ENCODE results near the gene OR52B4. TPM values are rescaled to one million over a fixed set of nuclear protein-coding genes. Genes with fewer than 3 reads are reported as not detected.
"Not testable (repeated sequence)": the region's sequence is repeated elsewhere in the genome, so short reads cannot be mapped to it uniquely, and the experiment has no call there.

Gene OR52B4
- total and polyA plus RNA-seq, 10 of the 15 experiments (the other 5 are each of a cell fraction or from before 2014, with no cell fraction given): not detected

DNA sequence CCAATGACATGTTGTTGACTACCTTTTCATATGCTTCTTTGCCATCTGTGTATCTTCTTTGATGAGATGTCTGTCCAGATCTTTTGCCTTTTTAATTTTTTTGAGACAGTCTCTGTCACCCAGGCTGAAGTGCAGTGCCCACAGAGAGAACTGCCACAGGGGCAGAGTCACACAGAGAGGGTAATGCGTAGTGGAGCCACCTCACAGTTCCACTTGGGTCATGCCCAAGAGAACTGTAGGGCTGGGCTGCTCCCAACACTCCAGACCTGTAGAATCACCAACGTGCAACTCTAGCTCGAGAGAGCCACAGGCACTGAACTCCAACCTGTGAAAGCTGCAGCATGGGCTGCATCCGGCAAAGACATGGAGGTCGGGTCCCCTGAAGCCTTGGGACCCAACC, 20.0 kb downstream of the OR52B4 start:
- H3K79me2 ChIP-seq (ENCODE audit: control insufficient read depth, insufficient read depth, low read length); CTCF ChIA-PET; H3K4me3 ChIP-seq; H2AFZ ChIP-seq (ENCODE audit: control insufficient read depth, low read depth, low read length); H3K4me1 ChIP-seq (ENCODE audit: control insufficient read depth, insufficient read depth, low read length); POLR2A ChIA-PET; H3K27me3 ChIP-seq (replicated peaks in 1 of 2; ENCODE audit: control insufficient read depth in 2 of 2, insufficient read depth in 2 of 2, low read length in 1 of 2); FAIRE-seq; RAD21 ChIA-PET (ENCODE audit: unreplicated experiment); H3K27ac ChIP-seq (ENCODE audit: control insufficient read depth, insufficient read depth); H3K4me2 ChIP-seq (ENCODE audit: control insufficient read depth, insufficient read depth); in situ Hi-C loops (cut with MboI); H3K36me3 ChIP-seq (ENCODE audit: control insufficient read depth in 2 of 2, insufficient read depth in 2 of 2, low read length in 1 of 2); DNase-seq (ENCODE audit: low read depth, low spot score); ATAC-seq; H3K9me3 ChIP-seq (replicated peaks; ENCODE audit: control insufficient read depth, insufficient read depth, low read length); H3K9ac ChIP-seq (ENCODE audit: control insufficient read depth, insufficient read depth, low read length); H4K20me1 ChIP-seq (ENCODE audit: control insufficient read depth, insufficient read depth); BruUV-seq (replicated peaks); SMC1A ChIA-PET (ENCODE audit: uncharacterized antibody, unreplicated experiment); intact Hi-C loops (cut with micrococcal nuclease; ENCODE audit: unreplicated experiment): not testable (repeated sequence)
- 55% methylated on average over 1 of the region's 5 CpGs for WGBS (ENCODE audit: insufficient coverage, insufficient replicate concordance, low lambda C conversion rate, missing lambda C conversion rate)

DNA sequence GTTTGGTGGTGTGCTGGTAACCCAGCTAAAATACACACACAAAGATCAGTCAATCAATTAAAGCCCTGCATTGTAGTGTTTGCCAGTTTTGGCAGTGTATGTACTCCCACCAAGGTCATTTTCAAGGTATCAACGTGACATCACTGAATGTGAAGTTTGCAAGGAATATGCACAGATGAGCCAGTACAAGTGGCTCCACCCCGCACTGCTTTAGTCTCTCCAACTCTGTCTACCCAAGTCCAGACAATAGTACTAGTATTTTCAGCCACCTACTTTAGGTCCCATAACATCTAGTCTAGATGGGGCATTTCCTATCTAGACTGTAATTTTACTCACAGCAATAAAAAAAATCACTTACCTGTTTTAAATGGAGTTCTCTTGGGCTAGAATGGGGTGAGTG, 22.8 kb downstream of the OR52B4 start:
- CTCF ChIA-PET; in situ Hi-C loops (cut with MboI); FAIRE-seq; H3K9ac ChIP-seq (ENCODE audit: control insufficient read depth, insufficient read depth, low read length); H3K4me2 ChIP-seq (ENCODE audit: control insufficient read depth, insufficient read depth); SMC1A ChIA-PET (ENCODE audit: uncharacterized antibody, unreplicated experiment); H3K4me1 ChIP-seq (ENCODE audit: control insufficient read depth, insufficient read depth, low read length); POLR2A ChIA-PET; ATAC-seq; H2AFZ ChIP-seq (ENCODE audit: control insufficient read depth, low read depth, low read length); H3K27me3 ChIP-seq (replicated peaks in 1 of 2; ENCODE audit: control insufficient read depth in 2 of 2, insufficient read depth in 2 of 2, low read length in 1 of 2); BruUV-seq (replicated peaks); H3K4me3 ChIP-seq; intact Hi-C loops (cut with micrococcal nuclease; ENCODE audit: unreplicated experiment); H4K20me1 ChIP-seq (ENCODE audit: control insufficient read depth, insufficient read depth); H3K27ac ChIP-seq (ENCODE audit: control insufficient read depth, insufficient read depth); H3K9me3 ChIP-seq (replicated peaks; ENCODE audit: control insufficient read depth, insufficient read depth, low read length); DNase-seq (ENCODE audit: low read depth, low spot score); RAD21 ChIA-PET (ENCODE audit: unreplicated experiment); H3K36me3 ChIP-seq (ENCODE audit: control insufficient read depth in 2 of 2, insufficient read depth in 2 of 2, low read length in 1 of 2); H3K79me2 ChIP-seq (ENCODE audit: control insufficient read depth, insufficient read depth, low read length): not testable (repeated sequence)
- 39% methylated on average over 2 of the region's 2 CpGs for WGBS (ENCODE audit: insufficient coverage, insufficient replicate concordance, low lambda C conversion rate, missing lambda C conversion rate)

GRCh38 chr11:4334356-4334755, 33.8 kb downstream of the OR52B4 start:
- BruUV-seq (replicated peaks); H3K4me2 ChIP-seq (ENCODE audit: control insufficient read depth, insufficient read depth); FAIRE-seq; POLR2A ChIA-PET; H3K36me3 ChIP-seq (ENCODE audit: control insufficient read depth in 2 of 2, insufficient read depth in 2 of 2, low read length in 1 of 2); SMC1A ChIA-PET (ENCODE audit: uncharacterized antibody, unreplicated experiment); H3K79me2 ChIP-seq (ENCODE audit: control insufficient read depth, insufficient read depth, low read length); H3K27ac ChIP-seq (ENCODE audit: control insufficient read depth, insufficient read depth); H3K4me3 ChIP-seq; in situ Hi-C loops (cut with MboI); DNase-seq (ENCODE audit: low read depth, low spot score); H4K20me1 ChIP-seq (ENCODE audit: control insufficient read depth, insufficient read depth); RAD21 ChIA-PET (ENCODE audit: unreplicated experiment); H3K27me3 ChIP-seq (replicated peaks in 1 of 2; ENCODE audit: control insufficient read depth in 2 of 2, insufficient read depth in 2 of 2, low read length in 1 of 2); intact Hi-C loops (cut with micrococcal nuclease; ENCODE audit: unreplicated experiment); CTCF ChIA-PET; H2AFZ ChIP-seq (ENCODE audit: control insufficient read depth, low read depth, low read length); H3K9ac ChIP-seq (ENCODE audit: control insufficient read depth, insufficient read depth, low read length); H3K4me1 ChIP-seq (ENCODE audit: control insufficient read depth, insufficient read depth, low read length); ATAC-seq; H3K9me3 ChIP-seq (replicated peaks; ENCODE audit: control insufficient read depth, insufficient read depth, low read length): not testable (repeated sequence)
- 94% methylated on average over 6 of the region's 28 CpGs for WGBS (ENCODE audit: insufficient coverage, insufficient replicate concordance, low lambda C conversion rate, missing lambda C conversion rate)

Other genes starting within 250 kb of the OR52B4 start
- 34.4 and 36.8 TPM in 2 replicates for gene TRIM21, start 25.3 kb upstream of the OR52B4 start, total RNA-seq (2014; rRNA removed)
- gene TRIM21, start 25.3 kb upstream of the OR52B4 start, total RNA-seq (2014; rRNA removed; fragmentation: Illumina TruSeq; extraction: Trizol): 32.2 and 32.4 TPM in 2 replicates
- gene TRIM21, start 25.3 kb upstream of the OR52B4 start, total RNA-seq (2021): 24.2 and 26.3 TPM in 2 replicates
- 74.7 and 80.6 TPM in 2 replicates for gene TRIM21, start 25.3 kb upstream of the OR52B4 start, polyA plus RNA-seq (2011; rRNA removed)
- 40.4 and 40.7 TPM in 2 replicates for gene TRIM21, start 25.3 kb upstream of the OR52B4 start, polyA plus RNA-seq (2014; fragmentation: Illumina TruSeq; extraction: Trizol)
- gene TRIM21, start 25.3 kb upstream of the OR52B4 start, polyA plus RNA-seq (2014; fragmentation: Nextera tagmentation; extraction: Ambion mirVana): 10 to 100 TPM; 24.7 to 28.6 TPM
- gene TRIM21, start 25.3 kb upstream of the OR52B4 start, polyA plus RNA-seq (2014; rRNA removed): 21.5 and 24.3 TPM in 2 replicates
- 10 to 100 TPM; 31.2 to 39.6 TPM for gene TRIM21, start 25.3 kb upstream of the OR52B4 start, polyA plus RNA-seq (2016; fragmentation: Nextera tagmentation; extraction: Ambion mirVana)
- not detected in 2 replicates for gene OR52K2, start 80.9 kb upstream of the OR52B4 start, total RNA-seq (2014; rRNA removed)
- not detected in 2 replicates for gene OR52K2, start 80.9 kb upstream of the OR52B4 start, total RNA-seq (2014; rRNA removed; fragmentation: Illumina TruSeq; extraction: Trizol)
- not detected in 2 replicates for gene OR52K2, start 80.9 kb upstream of the OR52B4 start, total RNA-seq (2021)
- not detected in 2 replicates for gene OR52K2, start 80.9 kb upstream of the OR52B4 start, polyA plus RNA-seq (2011; rRNA removed)
- not detected in 2 replicates for gene OR52K2, start 80.9 kb upstream of the OR52B4 start, polyA plus RNA-seq (2014; fragmentation: Illumina TruSeq; extraction: Trizol)
- not detected for gene OR52K2, start 80.9 kb upstream of the OR52B4 start, polyA plus RNA-seq (2014; fragmentation: Nextera tagmentation; extraction: Ambion mirVana)
- not detected in 2 replicates for gene OR52K2, start 80.9 kb upstream of the OR52B4 start, polyA plus RNA-seq (2014; rRNA removed)
- gene OR52K2, start 80.9 kb upstream of the OR52B4 start, polyA plus RNA-seq (2016; fragmentation: Nextera tagmentation; extraction: Ambion mirVana): not detected
- not detected in 2 replicates for gene OR52K1, start 114.3 kb upstream of the OR52B4 start, total RNA-seq (2014; rRNA removed)
- not detected in 2 replicates for gene OR52K1, start 114.3 kb upstream of the OR52B4 start, total RNA-seq (2014; rRNA removed; fragmentation: Illumina TruSeq; extraction: Trizol)
- gene OR52K1, start 114.3 kb upstream of the OR52B4 start, total RNA-seq (2021): not detected in 2 replicates
- not detected in 2 replicates for gene OR52K1, start 114.3 kb upstream of the OR52B4 start, polyA plus RNA-seq (2011; rRNA removed)
- not detected in 2 replicates for gene OR52K1, start 114.3 kb upstream of the OR52B4 start, polyA plus RNA-seq (2014; fragmentation: Illumina TruSeq; extraction: Trizol)
- gene OR52K1, start 114.3 kb upstream of the OR52B4 start, polyA plus RNA-seq (2014; fragmentation: Nextera tagmentation; extraction: Ambion mirVana): not detected
- not detected in 2 replicates for gene OR52K1, start 114.3 kb upstream of the OR52B4 start, polyA plus RNA-seq (2014; rRNA removed)
- not detected for gene OR52K1, start 114.3 kb upstream of the OR52B4 start, polyA plus RNA-seq (2016; fragmentation: Nextera tagmentation; extraction: Ambion mirVana)
- gene OR52M1, start 176.8 kb upstream of the OR52B4 start, total RNA-seq (2014; rRNA removed): not detected in 2 replicates
- not detected in 2 replicates for gene OR52M1, start 176.8 kb upstream of the OR52B4 start, total RNA-seq (2014; rRNA removed; fragmentation: Illumina TruSeq; extraction: Trizol)
- not detected in 2 replicates for gene OR52M1, start 176.8 kb upstream of the OR52B4 start, total RNA-seq (2021)
- gene OR52M1, start 176.8 kb upstream of the OR52B4 start, polyA plus RNA-seq (2011; rRNA removed): not detected in 2 replicates
- gene OR52M1, start 176.8 kb upstream of the OR52B4 start, polyA plus RNA-seq (2014; fragmentation: Illumina TruSeq; extraction: Trizol): not detected in 2 replicates
- gene OR52M1, start 176.8 kb upstream of the OR52B4 start, polyA plus RNA-seq (2014; fragmentation: Nextera tagmentation; extraction: Ambion mirVana): not detected
- not detected in 2 replicates for gene OR52M1, start 176.8 kb upstream of the OR52B4 start, polyA plus RNA-seq (2014; rRNA removed)
- not detected for gene OR52M1, start 176.8 kb upstream of the OR52B4 start, polyA plus RNA-seq (2016; fragmentation: Nextera tagmentation; extraction: Ambion mirVana)
- not detected in 2 replicates for gene OR52I2, start 213.4 kb upstream of the OR52B4 start, total RNA-seq (2014; rRNA removed)
- not detected in 2 replicates for gene OR52I2, start 213.4 kb upstream of the OR52B4 start, total RNA-seq (2014; rRNA removed; fragmentation: Illumina TruSeq; extraction: Trizol)
- gene OR52I2, start 213.4 kb upstream of the OR52B4 start, total RNA-seq (2021): not detected in 2 replicates
- not detected in 2 replicates for gene OR52I2, start 213.4 kb upstream of the OR52B4 start, polyA plus RNA-seq (2011; rRNA removed)
- gene OR52I2, start 213.4 kb upstream of the OR52B4 start, polyA plus RNA-seq (2014; fragmentation: Illumina TruSeq; extraction: Trizol): not detected in 2 replicates
- not detected for gene OR52I2, start 213.4 kb upstream of the OR52B4 start, polyA plus RNA-seq (2014; fragmentation: Nextera tagmentation; extraction: Ambion mirVana)
- not detected in 2 replicates for gene OR52I2, start 213.4 kb upstream of the OR52B4 start, polyA plus RNA-seq (2014; rRNA removed)
- under 1 TPM; 0.04 to 0.05 TPM for gene OR52I2, start 213.4 kb upstream of the OR52B4 start, polyA plus RNA-seq (2016; fragmentation: Nextera tagmentation; extraction: Ambion mirVana)
- not detected in 2 replicates for gene OR52I1, start 225.7 kb upstream of the OR52B4 start, total RNA-seq (2014; rRNA removed)
- not detected in 2 replicates for gene OR52I1, start 225.7 kb upstream of the OR52B4 start, total RNA-seq (2014; rRNA removed; fragmentation: Illumina TruSeq; extraction: Trizol)
- not detected in 2 replicates for gene OR52I1, start 225.7 kb upstream of the OR52B4 start, total RNA-seq (2021)
- not detected in 2 replicates for gene OR52I1, start 225.7 kb upstream of the OR52B4 start, polyA plus RNA-seq (2011; rRNA removed)
- not detected in 2 replicates for gene OR52I1, start 225.7 kb upstream of the OR52B4 start, polyA plus RNA-seq (2014; fragmentation: Illumina TruSeq; extraction: Trizol)
- gene OR52I1, start 225.7 kb upstream of the OR52B4 start, polyA plus RNA-seq (2014; fragmentation: Nextera tagmentation; extraction: Ambion mirVana): not detected
- not detected in 2 replicates for gene OR52I1, start 225.7 kb upstream of the OR52B4 start, polyA plus RNA-seq (2014; rRNA removed)
- not detected for gene OR52I1, start 225.7 kb upstream of the OR52B4 start, polyA plus RNA-seq (2016; fragmentation: Nextera tagmentation; extraction: Ambion mirVana)
- gene TRIM68, start 239.8 kb upstream of the OR52B4 start, total RNA-seq (2014; rRNA removed): 9.5 and 10.5 TPM in 2 replicates
- 7.0 and 7.6 TPM in 2 replicates for gene TRIM68, start 239.8 kb upstream of the OR52B4 start, total RNA-seq (2014; rRNA removed; fragmentation: Illumina TruSeq; extraction: Trizol)
- gene TRIM68, start 239.8 kb upstream of the OR52B4 start, total RNA-seq (2021): 11.2 and 13.7 TPM in 2 replicates
- gene TRIM68, start 239.8 kb upstream of the OR52B4 start, polyA plus RNA-seq (2011; rRNA removed): 4.8 and 7.0 TPM in 2 replicates
- 10.6 and 12.6 TPM in 2 replicates for gene TRIM68, start 239.8 kb upstream of the OR52B4 start, polyA plus RNA-seq (2014; fragmentation: Illumina TruSeq; extraction: Trizol)
- gene TRIM68, start 239.8 kb upstream of the OR52B4 start, polyA plus RNA-seq (2014; fragmentation: Nextera tagmentation; extraction: Ambion mirVana): 1 to 10 TPM; 3.3 to 5.4 TPM
- 7.5 and 8.0 TPM in 2 replicates for gene TRIM68, start 239.8 kb upstream of the OR52B4 start, polyA plus RNA-seq (2014; rRNA removed)
- 1 to 10 TPM; 8.9 to 9.2 TPM for gene TRIM68, start 239.8 kb upstream of the OR52B4 start, polyA plus RNA-seq (2016; fragmentation: Nextera tagmentation; extraction: Ambion mirVana)

Measured in GM12878 (cell line).